ENCODE data around the gene LRFN3. TPM values are rescaled to one million over a fixed set of nuclear protein-coding genes. Genes with fewer than 3 reads are reported as not detected.
A peak's percentile ranks its signal among the peaks of the same experiment; 100 is the strongest.

LRFN3 gene
- total RNA-seq, 1 experiment from 2014 or later = 20.6 TPM

GRCh38 chr19:35932291-35932936, 3.8 kb upstream of the LRFN3 start:
- no peak for DNase-seq (ENCODE audit: low spot score)
- no peaks in the 10 kb centered on the region for H3K9me3 Mint-ChIP-seq
- no peaks in the 10 kb centered on the region for H3K36me3 Mint-ChIP-seq
- H3K27ac Mint-ChIP-seq = peak overlapping the region; percentile 95
- peak overlapping the region; percentile 63 for H3K4me3 Mint-ChIP-seq
- TF ChIP-seq, protein P1, sequence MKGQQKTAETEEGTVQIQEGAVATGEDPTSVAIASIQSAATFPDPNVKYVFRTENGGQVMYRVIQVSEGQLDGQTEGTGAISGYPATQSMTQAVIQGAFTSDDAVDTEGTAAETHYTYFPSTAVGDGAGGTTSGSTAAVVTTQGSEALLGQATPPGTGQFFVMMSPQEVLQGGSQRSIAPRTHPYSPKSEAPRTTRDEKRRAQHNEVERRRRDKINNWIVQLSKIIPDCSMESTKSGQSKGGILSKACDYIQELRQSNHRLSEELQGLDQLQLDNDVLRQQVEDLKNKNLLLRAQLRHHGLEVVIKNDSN (CRISPR knock-in tag; IDR thresholded peaks at IDR 0.05) = no peak
- TF ChIP-seq ZNF425 (CRISPR knock-in tag; conservative IDR thresholded peaks at IDR 0.05) (no peak), FOXJ3 (CRISPR knock-in tag; IDR thresholded peaks at IDR 0.05; ENCODE audit: borderline replicate concordance) (no peak), TEAD1 (CRISPR knock-in tag; IDR thresholded peaks at IDR 0.05) (peak; percentile 24; the same call in 1 of the 2 replicates), ZNF317 (CRISPR knock-in tag; IDR thresholded peaks at IDR 0.05; ENCODE audit: borderline replicate concordance, low read depth) (no peak), GTF2I (CRISPR knock-in tag; conservative IDR thresholded peaks at IDR 0.05) (0 out of 2 replicates have a peak, but pooled peaks have one; percentile 40), ZNF121 (CRISPR knock-in tag; IDR thresholded peaks at IDR 0.05) (peak; percentile 99), ESRRA (CRISPR knock-in tag; IDR thresholded peaks at IDR 0.05; ENCODE audit: borderline replicate concordance) (no peak)
- TF ChIP-seq, protein P2, sequence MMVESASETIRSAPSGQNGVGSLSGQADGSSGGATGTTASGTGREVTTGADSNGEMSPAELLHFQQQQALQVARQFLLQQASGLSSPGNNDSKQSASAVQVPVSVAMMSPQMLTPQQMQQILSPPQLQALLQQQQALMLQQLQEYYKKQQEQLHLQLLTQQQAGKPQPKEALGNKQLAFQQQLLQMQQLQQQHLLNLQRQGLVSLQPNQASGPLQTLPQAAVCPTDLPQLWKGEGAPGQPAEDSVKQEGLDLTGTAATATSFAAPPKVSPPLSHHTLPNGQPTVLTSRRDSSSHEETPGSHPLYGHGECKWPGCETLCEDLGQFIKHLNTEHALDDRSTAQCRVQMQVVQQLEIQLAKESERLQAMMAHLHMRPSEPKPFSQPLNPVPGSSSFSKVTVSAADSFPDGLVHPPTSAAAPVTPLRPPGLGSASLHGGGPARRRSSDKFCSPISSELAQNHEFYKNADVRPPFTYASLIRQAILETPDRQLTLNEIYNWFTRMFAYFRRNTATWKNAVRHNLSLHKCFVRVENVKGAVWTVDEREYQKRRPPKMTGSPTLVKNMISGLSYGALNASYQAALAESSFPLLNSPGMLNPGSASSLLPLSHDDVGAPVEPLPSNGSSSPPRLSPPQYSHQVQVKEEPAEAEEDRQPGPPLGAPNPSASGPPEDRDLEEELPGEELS (CRISPR knock-in tag; IDR thresholded peaks at IDR 0.05) = 0 out of 2 replicates have a peak, but pooled peaks have one; percentile 19
- POLR2A ChIA-PET = interaction anchor here (0.7 to 1.5 kb wide), 2 partner anchors 53 to 188 kb away, joined by 3 to 7 read pairs; no protein-coding TSS in a partner anchor
- CTCF ChIA-PET = interaction anchor here (0.7 to 1.8 kb wide), 9 partner anchors 21 to 192 kb away, joined by 3 to 21 read pairs (median 6); partner anchors contain the start of gene APLP1
- peaks cover 25% of the 10 kb centered on the region for H3K4me1 Mint-ChIP-seq
- no peak for ATAC-seq
- H3K27me3 Mint-ChIP-seq (ENCODE audit: low read depth) = no peaks in the 10 kb centered on the region

GRCh38 chr19:35936738-35937268, 629 bp downstream of the LRFN3 start:
- Mint-ChIP-seq H3K4me3 (peak overlapping the region; percentile 70), H3K9me3 (no peaks in the 10 kb centered on the region), H3K27ac (no peak overlapping the region), H3K27me3 (ENCODE audit: low read depth) (no peaks in the 10 kb centered on the region), H3K4me1 (peaks cover 33% of the 10 kb centered on the region), H3K36me3 (peaks cover 7% of the 10 kb centered on the region)
- TF ChIP-seq, protein P3, sequence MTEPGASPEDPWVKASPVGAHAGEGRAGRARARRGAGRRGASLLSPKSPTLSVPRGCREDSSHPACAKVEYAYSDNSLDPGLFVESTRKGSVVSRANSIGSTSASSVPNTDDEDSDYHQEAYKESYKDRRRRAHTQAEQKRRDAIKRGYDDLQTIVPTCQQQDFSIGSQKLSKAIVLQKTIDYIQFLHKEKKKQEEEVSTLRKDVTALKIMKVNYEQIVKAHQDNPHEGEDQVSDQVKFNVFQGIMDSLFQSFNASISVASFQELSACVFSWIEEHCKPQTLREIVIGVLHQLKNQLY (CRISPR knock-in tag; IDR thresholded peaks at IDR 0.05) = no peak
- no peak for ATAC-seq
- no peak for DNase-seq (ENCODE audit: low spot score)
- POLR2A ChIA-PET = no interaction called here
- CTCF ChIA-PET = interaction anchor here (0.7 to 1.5 kb wide), 3 partner anchors 22 to 57 kb away, joined by 3 to 5 read pairs (median 3); no protein-coding TSS in a partner anchor

DNA sequence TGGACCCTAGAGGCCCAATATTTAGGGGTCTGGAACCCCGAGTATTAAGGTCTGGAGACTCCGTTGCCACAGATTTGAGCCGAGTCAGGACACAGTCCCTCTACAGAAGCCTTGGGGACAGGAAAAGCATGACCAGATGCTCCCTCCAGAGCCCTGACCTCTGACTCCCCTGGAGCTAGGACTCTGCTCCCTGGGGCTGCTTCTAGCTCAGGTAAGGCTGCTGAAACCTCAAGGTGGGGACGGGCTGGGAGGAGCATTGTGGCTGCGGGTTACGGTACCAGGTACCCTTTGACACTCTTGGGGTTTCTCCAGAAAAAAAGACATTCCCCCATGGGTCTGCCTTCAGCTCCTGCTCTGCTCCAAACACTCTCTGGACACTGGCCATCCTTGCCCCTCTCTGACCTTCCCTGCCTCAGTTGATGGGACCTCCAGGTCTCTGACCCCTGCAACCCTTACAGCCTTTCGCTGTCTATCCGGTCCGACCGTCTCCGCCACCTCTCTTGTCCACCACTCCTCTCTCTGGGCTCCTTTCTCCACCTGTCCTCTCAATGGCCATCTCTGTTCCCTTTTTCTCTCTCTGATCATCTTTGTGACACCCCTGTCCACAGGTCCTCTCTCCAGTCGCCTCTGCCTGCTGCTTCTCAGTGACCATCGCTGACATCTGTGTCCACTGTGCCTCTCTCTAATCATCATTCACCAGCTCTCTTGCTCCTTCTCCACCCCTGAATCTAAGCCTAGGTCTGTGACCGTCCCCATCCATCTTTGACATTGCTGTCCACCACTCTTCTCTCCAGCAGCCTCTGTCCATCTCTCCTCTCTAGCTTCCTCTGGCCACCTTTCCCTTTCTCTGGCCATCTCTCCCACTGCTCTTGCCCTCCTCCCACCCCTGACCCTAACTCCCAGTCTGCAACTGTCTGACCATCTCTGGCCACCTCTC, 1.4 kb downstream of the LRFN3 start:
- CTCF ChIA-PET = interaction anchor here (0.7 to 1.5 kb wide), 3 partner anchors 21 to 58 kb away, joined by 3 to 5 read pairs (median 3); no protein-coding TSS in a partner anchor
- peak overlapping the region; percentile 11; the same call in 1 of the 2 replicates for H3K27ac Mint-ChIP-seq
- no peak for TF ChIP-seq E2F1 (CRISPR knock-in tag; IDR thresholded peaks at IDR 0.05)
- TF ChIP-seq ETV6 (CRISPR knock-in tag; IDR thresholded peaks at IDR 0.05) = no peak
- no peak for TF ChIP-seq ESRRA (CRISPR knock-in tag; IDR thresholded peaks at IDR 0.05; ENCODE audit: borderline replicate concordance)
- no peak for DNase-seq (ENCODE audit: low spot score)
- ATAC-seq = no peak
- H3K36me3 Mint-ChIP-seq = peaks cover 10% of the 10 kb centered on the region
- peaks cover 26% of the 10 kb centered on the region for H3K4me1 Mint-ChIP-seq
- no peaks in the 10 kb centered on the region for H3K9me3 Mint-ChIP-seq
- POLR2A ChIA-PET = no interaction called here
- no peaks in the 10 kb centered on the region for H3K27me3 Mint-ChIP-seq (ENCODE audit: low read depth)
- peak overlapping the region; percentile 70 for H3K4me3 Mint-ChIP-seq

Data from WTC11 (cell line).